Psoas muscle (tissue), 8 donors: ENCODE results near the gene UBXN4. TPM values are rescaled to one million over a fixed set of nuclear protein-coding genes. Genes with fewer than 3 reads are reported as not detected.
"Not testable (repeated sequence)": the region's sequence is repeated elsewhere in the genome, so short reads cannot be mapped to it uniquely, and the experiment has no call there.

ENCODE experiments used
- ATAC-seq, 4 donors: fragments of 200-7000 bp; cut with Tn5 transposase; one replicate each; pipeline ENCODE4 v1.9.1; 2020; ENCODE audit warnings: moderate library complexity in 3 of 4, mild to moderate bottlenecking in 2 of 4
- DNase-seq, 2 donors: peaks; one replicate each; pipeline ENCODE4 v3.0.0-alpha.2; 2020
- H3K27ac ChIP-seq: fragments of 200-600 bp; one replicate; pipeline ENCODE4 v1.8.0; 2022
- H3K27me3 ChIP-seq, 3 donors: fragments of 200-600 bp in 1 of 3; one replicate each; pipeline versions ENCODE4 v1.6.1 to v1.8.0; 2013 to 2022; ENCODE audit warnings: low read length in 2 of 3, mild to moderate bottlenecking in 2 of 3, moderate library complexity in 1 of 3; ENCODE audit not compliant: insufficient read depth in 3 of 3
- H3K36me3 ChIP-seq, 2 donors: fragments of 200-600 bp in 1 of 2; one replicate each; pipeline versions ENCODE4 v1.6.1 to v1.8.0; 2013 to 2022; ENCODE audit warnings: low read depth in 1 of 2, mild to moderate bottlenecking in 1 of 2, moderate library complexity in 1 of 2; ENCODE audit not compliant: insufficient read depth in 1 of 2
- H3K4me1 ChIP-seq: fragments of 200-600 bp; one replicate; pipeline ENCODE4 v1.8.0; 2022
- H3K4me3 ChIP-seq: fragments of 200-600 bp; one replicate; pipeline ENCODE4 v1.8.0; 2022; ENCODE audit warnings: mild to moderate bottlenecking
- H3K9me3 ChIP-seq: fragments of 200-600 bp; one replicate; pipeline ENCODE4 v1.8.0; 2022
- CTCF ChIP-seq: fragments of 200-600 bp; IDR thresholded peaks from one replicate; pipeline ENCODE4 v1.8.0; 2022; ENCODE audit warnings: antibody characterized with exemption
- WGBS, 3 donors: extraction: QIAGEN DNeasy Blood & Tissue Kit; methylation state at CpG; one replicate each; pipeline versions ENCODE4 v1.1.6 to v1.1.7; 2013; 5-methylcytosine and 5-hydroxymethylcytosine counted together
- intact Hi-C, 2 donors: fragments of 100-400 bp; cut with DNase I; formaldehyde crosslinking; loops; one replicate each; pipeline versions ENCODE4 v1.11.0 to v1.14.2; 2022
- polyA plus RNA-seq, 3 donors: library from polyadenylated mRNA; stranded (reverse); fragments of 200-250 nt; gene quantifications; one replicate each; pipeline ENCODE4 v1.2.3, GENCODE V29; 2013
- total RNA-seq, 4 donors: library from RNA; stranded (reverse); fragmentation: NEBNext Ultra II Directional in 2 of 4; extraction: Animal tissue kit (Norgen Biotek cat#: 25700) in 2 of 4; gene quantifications; one replicate each; pipeline versions ENCODE4 v1.2.1 to v1.2.4, GENCODE V29; 2021 to 2023
- donor health status: healthy with polysubstance abuse.
- donor health status: DM: no; HTN: no; CAD: no; lungs with moderate emphysema.
- donor health status: Bipolar disorder and iron deficiency.
- donor health status: healthy.
- donor health status: DM: yes; HTN: yes; CAD: no.
- donor health status: DM: no; HTN: no; CAD: no.
- donor health status: DM: no; HTN: no; CAD: no.
- donor health status: DM: yes; HTN: yes; CAD: no.

Gene UBXN4
- total and polyA plus RNA-seq, 7 donors, result 37.3 to 117 (median 94.5) TPM

- Histone ChIP-seq H3K36me3 (no peaks in the 10 kb centered on the region), H3K9me3 (no peaks in the 10 kb centered on the region), H3K4me3 (no peak overlapping the region), H3K27me3 (no peaks in the 10 kb centered on the region), H3K27ac (no peak overlapping the region), H3K4me1 (peaks cover 6% of the 10 kb centered on the region)
- 25 to 51% (median 37%) methylated on average over 1 of the region's 1 CpG for WGBS, 3 donors
- no peak for ATAC-seq
- DNase-seq, result no peak
- TF ChIP-seq CTCF, result no peak
- intact Hi-C loops, result no loop called here
These were observed 38.4 kb upstream of the UBXN4 start for GRCh38 chr2:135703300-135703699.

- H3K27ac ChIP-seq, DNase-seq, H3K27me3 ChIP-seq, H3K36me3 ChIP-seq, H3K4me1 ChIP-seq, intact Hi-C loops, H3K9me3 ChIP-seq, ATAC-seq, H3K4me3 ChIP-seq: not testable (repeated sequence)
- WGBS, 3 donors, result 94 to 95% (median 95%) methylated on average over 5 of the region's 5 CpGs
These were observed 37.6 kb upstream of the UBXN4 start for GRCh38 chr2:135704075-135704474.

GRCh38 chr2:135708159-135708558, 33.5 kb upstream of the UBXN4 start:
- DNase-seq (no peak), ATAC-seq (no peak)
- Histone ChIP-seq H3K27me3 (no peaks in the 10 kb centered on the region), H3K36me3 (no peaks in the 10 kb centered on the region), H3K4me1 (peaks cover 6% of the 10 kb centered on the region), H3K9me3 (no peaks in the 10 kb centered on the region), H3K27ac (no peak overlapping the region), H3K4me3 (no peak overlapping the region)
- WGBS, 3 donors, result 96 to 98% (median 96%) methylated on average over 4 of the region's 4 CpGs
- no peak for TF ChIP-seq CTCF
- intact Hi-C loops, result loop anchor here in 1 of 2 donors (5.0 kb wide), 1 partner anchor 236 kb away; no protein-coding TSS in a partner anchor

- H3K4me3 ChIP-seq, result no peak overlapping the region
- peaks cover 5% of the 10 kb centered on the region for H3K4me1 ChIP-seq
- H3K36me3 ChIP-seq, result peaks cover 0 to 6% of the 10 kb centered on the region in 2 donors
- WGBS, 3 donors, result 63 to 68% (median 65%) methylated on average over 6 of the region's 6 CpGs
- ATAC-seq (peak in 3 of 4 donors; percentile 57 to 86 (median 68)), DNase-seq (peak; percentile 50 to 70)
- intact Hi-C loops, result loop anchor here (2.0 to 5.0 kb wide), 2 partner anchors 238 to 705 kb away; no protein-coding TSS in a partner anchor
- H3K27me3 ChIP-seq, result no peaks in the 10 kb centered on the region
- H3K27ac ChIP-seq, result no peak overlapping the region
- TF ChIP-seq CTCF, result peak; percentile 94
- no peaks in the 10 kb centered on the region for H3K9me3 ChIP-seq
These were observed 31.7 kb upstream of the UBXN4 start for GRCh38 chr2:135709992-135710391.

- intact Hi-C loops, result loop anchor here in 1 of 2 donors (5.0 kb wide), 1 partner anchor 713 kb away; no protein-coding TSS in a partner anchor
- H3K27ac ChIP-seq, H3K4me1 ChIP-seq, ATAC-seq, H3K27me3 ChIP-seq, H3K4me3 ChIP-seq, DNase-seq, H3K9me3 ChIP-seq: not testable (repeated sequence)
- WGBS, 3 donors, result 93 to 96% (median 94%) methylated on average over 9 of the region's 9 CpGs
- H3K36me3 ChIP-seq, result peaks cover 0 to 45% of the 10 kb centered on the region in 2 donors
These were observed 26.6 kb upstream of the UBXN4 start for GRCh38 chr2:135715086-135715485.
